ENCODE measurements around the gene TMEM143.

DNA sequence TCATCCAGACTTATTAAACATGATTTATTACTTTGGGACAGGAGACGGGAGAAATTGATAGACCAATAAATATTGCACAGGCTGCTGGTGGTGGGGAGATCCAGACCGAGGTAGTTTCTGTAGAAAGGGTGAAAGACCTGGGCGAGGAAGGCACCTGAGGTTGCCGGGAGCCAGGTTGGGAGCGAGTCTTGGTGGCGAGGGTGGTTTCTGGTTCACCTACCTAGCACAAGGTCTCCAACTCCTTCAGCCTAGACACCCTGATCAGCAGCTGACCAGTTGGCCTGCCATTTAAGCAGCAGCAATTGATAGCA lies 31.4 kb downstream of the TMEM143 start:
- TF ChIP-seq, protein P1, sequence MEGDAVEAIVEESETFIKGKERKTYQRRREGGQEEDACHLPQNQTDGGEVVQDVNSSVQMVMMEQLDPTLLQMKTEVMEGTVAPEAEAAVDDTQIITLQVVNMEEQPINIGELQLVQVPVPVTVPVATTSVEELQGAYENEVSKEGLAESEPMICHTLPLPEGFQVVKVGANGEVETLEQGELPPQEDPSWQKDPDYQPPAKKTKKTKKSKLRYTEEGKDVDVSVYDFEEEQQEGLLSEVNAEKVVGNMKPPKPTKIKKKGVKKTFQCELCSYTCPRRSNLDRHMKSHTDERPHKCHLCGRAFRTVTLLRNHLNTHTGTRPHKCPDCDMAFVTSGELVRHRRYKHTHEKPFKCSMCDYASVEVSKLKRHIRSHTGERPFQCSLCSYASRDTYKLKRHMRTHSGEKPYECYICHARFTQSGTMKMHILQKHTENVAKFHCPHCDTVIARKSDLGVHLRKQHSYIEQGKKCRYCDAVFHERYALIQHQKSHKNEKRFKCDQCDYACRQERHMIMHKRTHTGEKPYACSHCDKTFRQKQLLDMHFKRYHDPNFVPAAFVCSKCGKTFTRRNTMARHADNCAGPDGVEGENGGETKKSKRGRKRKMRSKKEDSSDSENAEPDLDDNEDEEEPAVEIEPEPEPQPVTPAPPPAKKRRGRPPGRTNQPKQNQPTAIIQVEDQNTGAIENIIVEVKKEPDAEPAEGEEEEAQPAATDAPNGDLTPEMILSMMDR (IDR thresholded peaks at IDR 0.05): no peak
- TF ChIP-seq POLR2AphosphoS5 (IDR thresholded peaks at IDR 0.05; ENCODE audit: insufficient read depth in 1 of 2, low read depth in 1 of 2): no peak
- no peak for TF ChIP-seq POLR2A (IDR thresholded peaks at IDR 0.05)
